Stimulated activated CD4-positive, alpha-beta T cell treated with anti-CD3 and anti-CD28 coated beads, Interleukin-15, amount 100 ng/mL, for 24 hours (primary cell): ENCODE results near the gene PTPRG.

Experiments
- DNase-seq: peaks from one replicate; pipeline ENCODE4 v3.0.0-alpha.2; 2020

The PTPRG gene

GRCh38 chr3:61563313-61564271 is 2.2 kb downstream of the PTPRG start:
- no peak for DNase-seq

GRCh38 chr3:61564395-61565059 is 3.2 kb downstream of the PTPRG start:
- DNase-seq = peak; percentile 19

DNA sequence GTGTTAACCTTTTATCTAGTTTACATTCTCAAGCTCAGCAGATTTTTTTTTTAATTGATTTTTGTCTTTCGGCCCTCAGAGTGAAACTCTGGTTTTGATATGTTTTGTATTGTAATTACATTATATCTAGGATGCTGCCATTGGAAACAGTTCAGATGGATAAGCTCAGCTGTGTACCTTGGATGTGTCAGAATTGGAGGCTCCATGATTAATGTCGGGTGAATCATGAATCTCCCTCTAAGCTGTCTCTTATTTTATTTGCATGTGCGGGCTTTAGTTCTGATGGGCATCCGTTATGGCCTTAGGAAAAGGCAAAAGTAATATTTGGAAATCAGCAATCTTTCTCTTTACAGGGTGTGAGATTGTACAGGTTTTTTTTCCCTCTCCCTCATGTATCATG is 4.2 kb downstream of the PTPRG start:
- no peak for DNase-seq

- no peak for DNase-seq
Observed at GRCh38 chr3:61568127-61568526, 6.8 kb downstream of the PTPRG start.

GRCh38 chr3:61569856-61570580 is 8.6 kb downstream of the PTPRG start:
- DNase-seq = no peak

GRCh38 chr3:61570813-61571212 is 9.4 kb downstream of the PTPRG start:
- DNase-seq = no peak

- DNase-seq = no peak
Observed at GRCh38 chr3:61571516-61572336, 10.4 kb downstream of the PTPRG start.

GRCh38 chr3:61572879-61573278 is 11.5 kb downstream of the PTPRG start:
- no peak for DNase-seq

GRCh38 chr3:61573441-61573840 is 12.1 kb downstream of the PTPRG start:
- no peak for DNase-seq

DNA sequence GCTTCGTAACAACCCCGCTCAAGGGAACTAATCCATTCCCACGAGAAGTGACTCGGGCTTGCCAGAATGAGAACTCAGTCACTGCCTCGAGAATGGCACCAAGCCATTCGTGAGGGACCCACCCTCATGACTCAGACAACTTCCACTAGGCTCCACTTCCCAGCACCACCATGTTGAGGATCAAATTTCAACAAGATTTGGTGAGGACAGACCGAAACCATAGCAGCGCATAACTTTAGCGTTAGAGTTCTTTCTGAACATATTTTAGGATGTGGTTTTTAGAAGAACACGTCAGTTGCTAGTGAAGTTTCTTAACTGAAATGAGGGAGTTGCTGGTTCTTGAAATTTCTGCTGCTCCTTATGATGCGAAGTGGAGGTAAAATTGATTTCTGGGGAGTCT is 13.5 kb downstream of the PTPRG start:
- DNase-seq = no peak

DNA sequence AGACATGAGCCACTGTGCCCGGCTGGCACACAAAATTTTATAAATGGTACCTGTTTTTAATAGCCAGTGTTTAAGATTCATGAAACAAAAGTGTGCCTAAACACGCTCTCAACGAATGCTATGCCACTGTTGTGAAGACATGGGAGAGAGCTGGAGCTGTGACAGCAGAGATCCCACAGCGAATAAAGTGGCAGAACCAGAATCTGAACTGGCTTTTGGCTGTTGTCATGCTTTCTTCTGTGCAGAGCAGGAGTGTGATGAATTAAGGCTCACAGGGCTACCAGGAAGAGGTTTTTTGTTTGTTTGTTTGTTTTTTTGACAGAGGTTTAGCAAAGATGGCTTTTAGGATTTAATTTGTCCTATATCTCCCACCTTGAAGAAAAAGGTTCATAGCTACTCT is 14.5 kb downstream of the PTPRG start:
- no peak for DNase-seq

GRCh38 chr3:61577760-61578159 is 16.4 kb downstream of the PTPRG start:
- DNase-seq = no peak

DNA sequence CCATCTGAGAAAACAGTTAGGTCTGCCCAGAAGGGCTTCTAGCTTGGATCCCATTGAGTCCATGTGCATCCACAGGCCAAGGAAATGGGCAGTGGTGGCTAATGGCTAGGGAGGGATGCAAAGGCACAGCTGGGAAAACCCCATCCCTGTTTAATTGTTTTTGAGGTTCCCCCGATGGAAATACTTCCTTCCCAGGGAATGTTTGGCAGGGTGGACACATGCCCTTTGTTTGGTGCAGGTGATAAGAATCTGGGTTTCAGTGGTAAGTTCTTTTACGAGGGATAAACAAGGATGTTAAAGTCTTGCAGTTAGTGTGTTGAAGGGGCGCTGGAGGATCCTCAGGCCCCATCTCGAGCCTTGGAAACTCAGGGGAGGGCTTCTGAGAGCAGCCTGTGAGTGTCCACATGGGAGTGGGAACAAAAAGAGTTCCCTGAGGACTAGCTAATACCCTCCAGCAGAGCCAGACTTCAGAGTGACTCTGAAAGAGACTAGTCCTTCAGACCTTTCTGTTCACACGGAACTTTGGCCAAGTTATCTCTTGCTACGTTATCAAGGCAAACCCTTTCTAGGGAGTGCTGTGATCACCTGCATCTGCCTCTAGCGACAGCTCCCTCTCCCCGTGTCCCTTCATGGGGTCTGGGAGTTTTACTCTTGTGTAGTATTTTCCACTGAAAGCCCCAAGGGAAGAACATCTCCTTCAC is 17.4 kb downstream of the PTPRG start:
- no peak for DNase-seq

DNA sequence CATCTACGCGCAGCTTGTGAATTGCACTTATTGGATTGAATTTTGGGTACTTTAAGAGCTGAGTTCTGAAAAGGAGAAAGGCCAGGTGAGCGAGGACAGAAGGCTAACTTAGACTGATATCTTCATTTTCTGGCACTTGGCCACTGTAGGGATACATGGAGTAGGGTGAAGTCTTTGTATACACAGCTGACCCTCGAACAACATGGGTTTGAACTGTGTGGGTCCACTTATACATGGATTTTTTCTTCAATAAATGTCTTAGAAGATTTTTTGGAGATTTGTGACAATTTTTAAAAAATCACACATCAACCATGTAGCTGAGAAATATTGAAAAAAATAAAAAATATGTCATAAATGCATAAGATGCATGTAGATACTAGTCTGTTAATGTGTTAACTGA is 18.3 kb downstream of the PTPRG start:
- no peak for DNase-seq

DNA sequence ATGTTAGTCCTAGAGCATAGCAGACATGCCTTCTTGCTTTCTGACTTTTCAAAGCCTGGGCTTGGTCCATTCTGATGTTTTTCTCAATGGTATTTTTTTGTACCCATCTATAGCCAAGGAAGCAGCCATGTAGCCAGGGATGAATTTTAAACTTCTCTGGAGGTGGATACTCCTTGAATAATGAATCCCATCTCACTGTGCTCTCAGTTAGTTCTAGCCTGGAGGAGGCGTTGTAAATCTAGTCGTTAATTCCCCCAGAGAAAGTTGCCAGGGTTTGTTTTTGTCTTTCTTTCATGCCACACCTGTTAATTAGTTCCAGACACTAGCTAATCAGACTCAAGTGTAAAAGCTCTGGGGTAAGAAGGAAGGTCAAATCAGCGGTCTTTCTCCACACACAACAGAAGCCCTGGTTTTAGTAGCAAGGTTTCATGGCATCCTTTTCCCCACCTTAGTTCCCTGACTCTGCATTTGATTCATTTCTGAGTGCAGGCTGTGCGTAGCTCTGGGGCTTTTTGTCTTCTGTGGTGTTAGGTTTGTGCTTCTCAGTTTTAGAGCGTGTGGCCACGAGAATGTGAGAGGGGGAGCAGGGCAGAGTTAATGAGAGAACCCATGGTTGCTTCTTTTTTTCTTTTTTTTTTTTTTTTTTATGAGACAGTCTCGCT is 19.7 kb downstream of the PTPRG start:
- no peak for DNase-seq

- DNase-seq = no peak
Observed at GRCh38 chr3:61582287-61582686, 20.9 kb downstream of the PTPRG start.

DNA sequence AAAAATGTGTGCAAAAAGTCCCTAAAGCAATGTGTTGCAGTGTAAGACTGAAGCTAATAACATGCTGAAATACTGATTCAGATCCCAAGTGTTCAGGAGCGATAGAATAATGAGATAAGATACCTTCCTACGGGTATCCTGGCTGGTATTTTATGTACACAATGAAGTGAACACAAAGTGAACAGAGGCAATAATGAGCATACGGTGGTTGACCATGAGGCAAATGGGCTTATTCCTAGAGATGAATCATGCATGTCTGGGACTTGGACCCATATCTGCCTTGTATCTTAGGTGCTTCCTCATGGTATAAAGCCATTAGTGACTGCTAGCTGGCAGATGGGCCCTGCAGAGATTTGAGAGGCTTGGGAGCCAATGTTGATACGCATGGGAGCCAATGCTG is 21.5 kb downstream of the PTPRG start:
- no peak for DNase-seq

DNA sequence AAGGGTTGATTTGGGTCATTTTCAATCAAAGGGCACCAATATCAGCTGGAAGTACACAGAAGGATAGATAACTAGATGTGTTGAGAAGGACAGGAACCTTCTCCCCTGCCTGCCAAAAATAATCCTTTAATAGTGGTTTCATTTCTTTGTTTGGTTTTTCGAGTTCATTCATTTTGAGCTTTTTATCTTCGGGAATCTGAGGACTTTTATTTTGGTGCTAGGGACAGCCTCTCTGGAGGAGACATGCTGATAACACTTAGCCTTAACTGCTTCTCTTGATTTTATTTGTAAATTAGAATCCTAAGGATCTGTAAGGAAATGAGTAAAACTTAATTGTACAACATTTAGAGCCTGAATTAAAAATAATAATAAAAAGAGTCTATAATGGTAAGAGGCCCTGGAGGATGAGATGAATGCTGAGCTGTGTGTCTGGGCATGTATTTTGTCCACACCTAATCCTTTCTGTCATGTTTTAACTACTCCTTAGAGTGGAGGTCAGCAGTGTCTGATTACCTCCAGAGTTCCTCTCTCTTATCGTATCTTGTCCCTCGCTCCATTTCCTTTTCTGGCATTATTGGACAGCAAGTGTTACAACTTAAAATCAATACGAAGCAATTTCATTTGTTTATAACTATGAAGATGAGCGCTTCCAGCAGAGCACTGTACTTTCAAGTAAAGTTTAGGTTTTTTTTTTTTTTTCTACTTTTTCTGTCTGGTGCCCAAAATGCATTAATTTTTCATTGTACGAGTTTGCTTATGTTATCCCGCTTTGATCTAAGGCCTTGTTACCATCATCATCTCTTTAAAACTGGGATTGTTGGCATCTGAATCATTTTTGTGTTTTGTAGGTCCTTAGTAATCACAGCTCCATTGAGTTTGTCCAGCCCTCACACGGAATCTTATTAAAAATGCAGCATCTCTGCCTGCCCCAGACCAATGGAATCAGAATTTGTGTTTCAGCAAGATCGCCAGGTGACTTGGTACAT is 22.8 kb downstream of the PTPRG start:
- no peak for DNase-seq

- DNase-seq = no peak
Observed at GRCh38 chr3:61589856-61590255, 28.5 kb downstream of the PTPRG start.

- DNase-seq = no peak
Observed at GRCh38 chr3:61591300-61591699, 29.9 kb downstream of the PTPRG start.
